H1 (cell line): ENCODE measurements around the gene POLR2H. TPM values are rescaled to one million over a fixed set of nuclear protein-coding genes. Genes with fewer than 3 reads are reported as not detected.

ENCODE experiments used
- CTCF ChIA-PET: fragments of 300-600 bp; sonication (Branson Sonifier 250); formaldehyde crosslinking; loops from one replicate; lab custom pipeline; 2021; ENCODE audit not compliant: partially characterized antibody; lab: Charles Lee
- POLR2A ChIA-PET: fragments of 300-600 bp; sonication (Branson Sonifier 250); formaldehyde crosslinking; loops from one replicate; lab custom pipeline; 2021; ENCODE audit warnings: inconsistent platforms; ENCODE audit not compliant: partially characterized antibody; lab: Charles Lee
- DNase-seq, 2 experiments: peaks; one replicate each; pipeline versions ENCODE4 v3.0.0 to v3.0.0-alpha.2; 2010 to 2022; ENCODE audit warnings: low spot score in 2 of 2, low read depth in 1 of 2, mixed read lengths in 1 of 2
- FAIRE-seq: peaks from 2 replicates; lab custom pipeline; 2011; peaks lifted over from hg19 to GRCh38; lab: Jason Lieb, UNC
- H2AFZ ChIP-seq: 2 replicates; pipeline ENCODE4 v1.8.1; 2012; ENCODE audit warnings: low read length, inconsistent platforms
- H2AK5ac ChIP-seq: 2 replicates; pipeline ENCODE4 v1.6.1; 2013; ENCODE audit warnings: low read depth, low read length
- H2BK120ac ChIP-seq: replicated peaks from 2 replicates; pipeline ENCODE3; 2013; ENCODE audit warnings: low read depth, low read length, inconsistent platforms
- H2BK12ac ChIP-seq: 2 replicates; pipeline ENCODE4 v1.6.1; 2013; ENCODE audit warnings: low read depth, low read length
- H2BK15ac ChIP-seq: 2 replicates; pipeline ENCODE4 v1.6.1; 2013; ENCODE audit warnings: low read length
- H2BK20ac ChIP-seq: 2 replicates; pipeline ENCODE4 v1.6.1; 2013; ENCODE audit warnings: low read length
- H2BK5ac ChIP-seq: 2 replicates; pipeline ENCODE4 v1.6.1; 2013; ENCODE audit warnings: low read depth, low read length
- H3K14ac ChIP-seq: 2 replicates; pipeline ENCODE4 v1.6.1; 2013; ENCODE audit warnings: inconsistent platforms; ENCODE audit not compliant: insufficient read length
- H3K18ac ChIP-seq: 2 replicates; pipeline ENCODE4 v1.6.1; 2013; ENCODE audit warnings: low read length; ENCODE audit errors: extremely low read depth
- H3K23ac ChIP-seq: 2 replicates; pipeline ENCODE4 v1.6.1; 2013; ENCODE audit warnings: inconsistent platforms; ENCODE audit not compliant: insufficient read length
- H3K23me2 ChIP-seq: 2 replicates; pipeline ENCODE4 v1.6.1; 2013; ENCODE audit warnings: low read depth, low read length
- H3K27ac ChIP-seq: 2 replicates; pipeline ENCODE4 v1.6.1; 2011; ENCODE audit warnings: low read depth, low read length, inconsistent platforms
- H3K27me3 ChIP-seq, 4 experiments: replicated peaks in 1 of 4; 1 replicate in 1 of 4; 2 replicates in 3 of 4; pipeline versions ENCODE4 v1.6.1 to v1.8.1; 2011 to 2013; ENCODE audit warnings: low read length in 3 of 4, mild to moderate bottlenecking in 3 of 4, inconsistent platforms in 2 of 4, mixed read lengths in 2 of 4, moderate library complexity in 1 of 4; ENCODE audit not compliant: control insufficient read depth in 3 of 4, insufficient read depth in 3 of 4; ENCODE audit errors: extremely low read depth in 1 of 4
- H3K36me3 ChIP-seq, 4 experiments: 2 replicates each; pipeline versions ENCODE4 v1.6.1 to v1.8.1; 2011 to 2013; ENCODE audit warnings: mild to moderate bottlenecking in 4 of 4, low read length in 3 of 4, moderate library complexity in 2 of 4, control low read depth in 1 of 4, inconsistent platforms in 1 of 4; ENCODE audit not compliant: insufficient read depth in 4 of 4, control insufficient read depth in 2 of 4
- H3K4ac ChIP-seq: replicated peaks from 2 replicates; pipeline ENCODE3; 2013; ENCODE audit warnings: low read length, low read depth, mixed read lengths, inconsistent platforms; ENCODE audit not compliant: insufficient read length
- H3K4me1 ChIP-seq, 4 experiments: replicated peaks in 1 of 4; 1 replicate in 1 of 4; 2 replicates in 3 of 4; pipeline versions ENCODE4 v1.6.1 to v1.8.1; 2011 to 2013; ENCODE audit warnings: low read length in 3 of 4, inconsistent platforms in 2 of 4, mixed read lengths in 1 of 4; ENCODE audit not compliant: insufficient read depth in 4 of 4, control insufficient read depth in 3 of 4
- H3K4me2 ChIP-seq, 2 experiments: 2 replicates each; pipeline versions ENCODE4 v1.6.1 to v1.8.1; 2011 to 2013; ENCODE audit warnings: low read depth in 2 of 2, low read length in 2 of 2, control low read depth in 1 of 2, inconsistent platforms in 1 of 2, mild to moderate bottlenecking in 1 of 2; ENCODE audit not compliant: insufficient read depth in 1 of 2
- H3K4me3 ChIP-seq, 4 experiments: fragments of 200-600, 300-600 bp in 1 of 4; sonication (generic), shearing (Covaris generic), sonication (Bioruptor Twin) in 1 of 4; 2 replicates each; pipeline versions ENCODE4 v1.5.1 to v1.8.1; 2011 to 2016; ENCODE audit warnings: low read length in 4 of 4, low read depth in 3 of 4, control low read depth in 2 of 4, inconsistent platforms in 2 of 4, mild to moderate bottlenecking in 2 of 4, mixed read lengths in 1 of 4, moderate library complexity in 1 of 4; ENCODE audit not compliant: insufficient read depth in 2 of 4; ENCODE audit errors: extremely low read depth in 1 of 4
- H3K56ac ChIP-seq: replicated peaks from 2 replicates; pipeline ENCODE3; 2013; ENCODE audit warnings: low read depth, mild to moderate bottlenecking, mixed read lengths, low read length, inconsistent platforms; ENCODE audit not compliant: insufficient read length
- H3K79me1 ChIP-seq: 2 replicates; pipeline ENCODE4 v1.6.1; 2013; ENCODE audit warnings: low read depth, low read length, control low read depth
- H3K79me2 ChIP-seq, 2 experiments: 2 replicates each; pipeline versions ENCODE4 v1.6.1 to v1.8.1; 2012 to 2013; ENCODE audit warnings: low read length in 2 of 2, mild to moderate bottlenecking in 2 of 2, inconsistent platforms in 1 of 2; ENCODE audit not compliant: insufficient read depth in 2 of 2, control insufficient read depth in 1 of 2
- H3K9ac ChIP-seq, 4 experiments: replicated peaks in 1 of 4; 1 replicate in 1 of 4; 2 replicates in 3 of 4; pipeline versions ENCODE4 v1.6.1 to v1.8.1; 2011 to 2013; ENCODE audit warnings: low read depth in 3 of 4, low read length in 3 of 4, control low read depth in 2 of 4, mild to moderate bottlenecking in 2 of 4, moderate library complexity in 2 of 4, inconsistent platforms in 1 of 4; ENCODE audit errors: extremely low read depth in 1 of 4
- H3K9me3 ChIP-seq, 2 experiments: 2 replicates each; pipeline versions ENCODE4 v1.6.1 to v1.8.1; 2012 to 2013; ENCODE audit warnings: mild to moderate bottlenecking in 2 of 2, moderate library complexity in 2 of 2, control low read depth in 1 of 2, inconsistent platforms in 1 of 2, low read depth in 1 of 2, low read length in 1 of 2, mixed read lengths in 1 of 2; ENCODE audit not compliant: insufficient read depth in 2 of 2
- H4K20me1 ChIP-seq, 2 experiments: replicated peaks in 1 of 2; 2 replicates each; pipeline versions ENCODE3 to v1.8.1; 2011 to 2013; ENCODE audit warnings: inconsistent platforms in 2 of 2, low read length in 2 of 2, mild to moderate bottlenecking in 1 of 2; ENCODE audit not compliant: insufficient read depth in 2 of 2, control insufficient read depth in 1 of 2
- H4K5ac ChIP-seq: 2 replicates; pipeline ENCODE4 v1.6.1; 2013; ENCODE audit warnings: low read length, low read depth, mixed read lengths, inconsistent platforms; ENCODE audit not compliant: insufficient read length
- H4K8ac ChIP-seq: 2 replicates; pipeline ENCODE4 v1.8.0; 2013; ENCODE audit warnings: mild to moderate bottlenecking, moderate library complexity, low read length, inconsistent platforms; ENCODE audit not compliant: insufficient read depth; ENCODE audit errors: extremely low read depth
- H4K91ac ChIP-seq: replicated peaks from 2 replicates; pipeline ENCODE3; 2013; ENCODE audit warnings: low read length, mixed read lengths, inconsistent platforms; ENCODE audit not compliant: insufficient read length
- KDM1A ChIP-seq: fragments of 200-600, 300-600 bp; sonication (generic); IDR thresholded peaks from 2 replicates; pipeline ENCODE4 v1.7.1; 2016; ENCODE audit warnings: mild to moderate bottlenecking, low read length, borderline replicate concordance
- RAD21 ChIP-seq, 2 experiments: IDR thresholded peaks in 1 of 2; conservative IDR thresholded peaks in 1 of 2; 2 replicates each; pipeline ENCODE4 v1.6.1; 2011; ENCODE audit warnings: low read depth in 2 of 2, low read length in 2 of 2, improper control_type of control experiment in 1 of 2, inconsistent platforms in 1 of 2, mild to moderate bottlenecking in 1 of 2, moderate library complexity in 1 of 2
- SP4 ChIP-seq: IDR thresholded peaks from 2 replicates; pipeline ENCODE4 v1.6.1; 2012; ENCODE audit warnings: low read length, inconsistent platforms
- TEAD4 ChIP-seq: IDR thresholded peaks from 2 replicates; pipeline ENCODE4 v1.6.1; 2012; ENCODE audit warnings: low read depth, low read length, inconsistent platforms, mixed read lengths
- WGBS, 2 experiments: shearing (Covaris generic) in 1 of 2; methylation state at CpG; one replicate each; pipeline versions ENCODE4 v1.1.6 to v1.1.7; 2013 to 2015; ENCODE audit warnings: low lambda C conversion rate in 2 of 2, mixed read lengths in 2 of 2, inconsistent platforms in 1 of 2, low coverage in 1 of 2, missing lambda C conversion rate in 1 of 2; ENCODE audit not compliant: insufficient replicate concordance in 2 of 2, insufficient coverage in 1 of 2, insufficient read length in 1 of 2; ENCODE audit errors: extremely low coverage in 1 of 2, missing lambda C conversion rate in 1 of 2; 5-methylcytosine and 5-hydroxymethylcytosine counted together
- polyA plus RNA-seq, 7 experiments: library from polyadenylated mRNA; depleted of rRNA in 3 of 7; stranded (reverse) in 5 of 7; unstranded in 2 of 7; fragments of >200 nt in 5 of 7; fragments of 200-250 nt in 2 of 7; gene quantifications; 1 replicate in 5 of 7; 2 replicates in 1 of 7; 4 replicates in 1 of 7; pipeline versions ENCODE4 v1.2.1 to v1.2.3, GENCODE V29; 2011 to 2013; ENCODE audit warnings: missing spikeins in 2 of 7, mixed read lengths in 2 of 7
- total RNA-seq: library from RNA; stranded (reverse); fragmentation: NEBNext Ultra II Directional; extraction: Animal tissue kit (Norgen Biotek cat#: 25700); gene quantifications from 2 replicates; pipeline ENCODE4 v1.2.1, GENCODE V29; 2021

The POLR2H gene
- total and polyA plus RNA-seq, 2 of the 8 experiments (the other 6 are each of a cell fraction or from before 2014, with no cell fraction given), result 113 to 335 TPM

- Histone ChIP-seq H3K9me3 (no peaks in the 10 kb centered on the region), H3K36me3 (peaks cover 73 to 93% (median 87%) of the 10 kb centered on the region in 4 experiments), H2BK5ac (no peak overlapping the region), H2BK15ac (no peak overlapping the region), H3K4me1 (no peaks in the 10 kb centered on the region; a peak in 4 of 7 replicates), H4K20me1 (peaks cover 18 to 31% of the 10 kb centered on the region in 2 experiments), H4K5ac (no peak overlapping the region), H3K18ac (no peak overlapping the region), H2BK120ac (no peak overlapping the region), H3K14ac (no peak overlapping the region), H3K9ac (no peak overlapping the region), H2AFZ (no peak overlapping the region), H3K27me3 (no peaks in the 10 kb centered on the region), H3K79me1 (peaks cover 8% of the 10 kb centered on the region; the same call in 1 of the 2 replicates), H3K4me2 (no peak overlapping the region), H2BK20ac (no peak overlapping the region), H4K91ac (no peak overlapping the region), H3K23me2 (no peaks in the 10 kb centered on the region), H3K79me2 (peaks cover 4 to 33% of the 10 kb centered on the region in 2 experiments; a peak in 3 of 4 replicates), H4K8ac (no peak overlapping the region; the same call in none of the 2 replicates), H3K56ac (no peak overlapping the region), H3K27ac (no peak overlapping the region), H3K4me3 (no peak overlapping the region), H3K23ac (no peak overlapping the region), H3K4ac (no peak overlapping the region), H2AK5ac (no peak overlapping the region), H2BK12ac (no peak overlapping the region)
- POLR2A ChIA-PET, result interaction anchor here (1.4 to 9.8 kb wide), 6 partner anchors 8 to 17 kb away, joined by 3 to 148 read pairs (median 11); partner anchors contain the start of genes EIF4G1 and FAM131A
- TF ChIP-seq KDM1A (no peak), SP4 (no peak), TEAD4 (no peak), RAD21 (IDR thresholded peaks at IDR 0.05 in 1 of 2, conservative IDR thresholded peaks at IDR 0.05 in 1 of 2; ENCODE audit: low read depth in 2 of 2, low read length in 2 of 2) (no peak)
- FAIRE-seq (no peak), DNase-seq (no peak)
- 97% methylated on average over 19 of the region's 20 CpGs; no CpG with 5 or more reads in 1 of the 2 experiments for WGBS, 2 experiments
- CTCF ChIA-PET, result interaction anchor here (0.9 kb wide), 1 partner anchor 16 kb away, joined by 4 read pairs; no protein-coding TSS in a partner anchor
These were observed 38.6 kb upstream of the POLR2H start for GRCh38 chr3:184322731-184323487.
